GM10266 (cell line): Measurements from ENCODE around the gene RNF144B.
"Not testable (repeated sequence)": the region's sequence is repeated elsewhere in the genome, so short reads cannot be mapped to it uniquely, and the experiment has no call there.

Experiments
- DNase-seq: peaks from one replicate; pipeline ENCODE4 v3.0.0; 2012; ENCODE audit errors: extremely low spot score
- TF ChIP-seq, protein P1 (sequence below): IDR thresholded peaks from 2 replicates; pipeline ENCODE4 v1.5.1; 2012; ENCODE audit warnings: mild to moderate bottlenecking, low read depth; ENCODE audit not compliant: control insufficient read depth, insufficient read depth; ENCODE audit errors: missing control alignments

RNF144B gene

DNA sequence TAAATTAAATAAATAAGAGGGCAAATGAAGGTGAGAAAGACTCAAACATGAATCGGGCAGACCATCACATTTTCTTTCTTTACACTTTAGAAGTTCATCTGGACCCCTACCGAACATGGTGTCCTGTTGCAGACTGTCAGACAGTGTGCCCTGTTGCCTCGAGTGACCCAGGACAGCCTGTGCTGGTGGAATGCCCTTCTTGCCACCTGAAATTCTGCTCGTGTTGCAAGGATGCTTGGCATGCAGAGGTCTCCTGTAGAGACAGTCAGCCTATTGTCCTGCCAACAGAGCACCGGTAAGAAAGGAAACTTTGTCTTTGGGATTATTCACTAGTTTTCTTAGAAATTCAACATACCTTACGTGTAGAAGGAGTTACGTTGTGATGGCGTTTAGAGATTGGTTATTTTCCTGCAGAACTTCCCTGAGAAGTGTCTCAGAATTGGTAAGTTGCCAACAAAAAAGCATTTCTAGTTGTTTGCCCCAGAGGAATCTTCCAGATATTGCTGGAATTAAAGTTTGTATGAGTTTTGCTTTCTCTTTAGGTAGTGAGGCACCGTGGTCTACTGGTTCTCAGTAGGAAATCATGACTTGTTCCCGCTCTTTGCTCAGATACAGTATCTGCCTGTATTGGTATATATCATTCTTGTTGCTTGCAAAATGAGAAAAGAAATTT, 70.1 kb downstream of the RNF144B start:
- DNase-seq, result no peak
- TF ChIP-seq, protein P1, sequence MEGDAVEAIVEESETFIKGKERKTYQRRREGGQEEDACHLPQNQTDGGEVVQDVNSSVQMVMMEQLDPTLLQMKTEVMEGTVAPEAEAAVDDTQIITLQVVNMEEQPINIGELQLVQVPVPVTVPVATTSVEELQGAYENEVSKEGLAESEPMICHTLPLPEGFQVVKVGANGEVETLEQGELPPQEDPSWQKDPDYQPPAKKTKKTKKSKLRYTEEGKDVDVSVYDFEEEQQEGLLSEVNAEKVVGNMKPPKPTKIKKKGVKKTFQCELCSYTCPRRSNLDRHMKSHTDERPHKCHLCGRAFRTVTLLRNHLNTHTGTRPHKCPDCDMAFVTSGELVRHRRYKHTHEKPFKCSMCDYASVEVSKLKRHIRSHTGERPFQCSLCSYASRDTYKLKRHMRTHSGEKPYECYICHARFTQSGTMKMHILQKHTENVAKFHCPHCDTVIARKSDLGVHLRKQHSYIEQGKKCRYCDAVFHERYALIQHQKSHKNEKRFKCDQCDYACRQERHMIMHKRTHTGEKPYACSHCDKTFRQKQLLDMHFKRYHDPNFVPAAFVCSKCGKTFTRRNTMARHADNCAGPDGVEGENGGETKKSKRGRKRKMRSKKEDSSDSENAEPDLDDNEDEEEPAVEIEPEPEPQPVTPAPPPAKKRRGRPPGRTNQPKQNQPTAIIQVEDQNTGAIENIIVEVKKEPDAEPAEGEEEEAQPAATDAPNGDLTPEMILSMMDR, result no peak

DNA sequence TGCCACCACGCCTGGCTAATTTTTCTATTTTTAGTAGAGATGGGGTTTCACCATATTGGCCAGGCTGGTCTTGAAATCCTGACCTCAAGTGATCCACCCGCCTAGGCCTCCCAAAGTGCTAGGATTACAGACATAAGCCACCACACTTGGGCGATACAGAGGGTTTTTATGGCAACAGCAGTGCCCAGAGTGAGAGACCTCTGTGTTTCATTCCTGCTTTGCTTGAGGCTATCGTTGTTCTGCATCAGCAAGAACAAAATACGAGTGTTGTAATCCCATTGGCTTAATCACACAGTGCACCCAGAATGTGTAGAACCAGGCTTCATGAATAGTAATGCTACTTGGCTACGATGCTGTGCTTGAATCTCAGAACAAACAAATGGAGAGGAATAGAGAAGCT, 70.9 kb downstream of the RNF144B start:
- DNase-seq, result not testable (repeated sequence)

DNA sequence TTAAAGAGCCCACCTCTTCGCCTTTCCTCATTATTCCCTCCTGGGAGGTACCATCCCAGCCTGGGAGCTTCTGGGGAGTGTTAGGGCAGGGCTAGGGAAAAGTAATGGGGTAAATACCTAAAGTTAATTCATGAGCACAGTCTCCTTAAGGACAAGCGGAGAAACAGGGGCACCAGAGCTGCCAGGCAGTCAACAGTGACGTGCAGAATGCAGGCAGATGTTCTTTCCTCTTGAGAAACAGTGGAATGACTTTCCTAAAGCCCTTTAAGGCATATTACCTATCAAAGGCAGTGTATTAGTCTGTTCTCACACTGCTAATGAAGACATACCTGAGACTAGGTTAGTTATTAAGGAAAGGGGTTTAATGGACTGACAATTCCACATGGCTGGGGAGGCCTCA, 76.3 kb downstream of the RNF144B start:
- no peak for DNase-seq
- TF ChIP-seq, protein P1, result no peak

DNA sequence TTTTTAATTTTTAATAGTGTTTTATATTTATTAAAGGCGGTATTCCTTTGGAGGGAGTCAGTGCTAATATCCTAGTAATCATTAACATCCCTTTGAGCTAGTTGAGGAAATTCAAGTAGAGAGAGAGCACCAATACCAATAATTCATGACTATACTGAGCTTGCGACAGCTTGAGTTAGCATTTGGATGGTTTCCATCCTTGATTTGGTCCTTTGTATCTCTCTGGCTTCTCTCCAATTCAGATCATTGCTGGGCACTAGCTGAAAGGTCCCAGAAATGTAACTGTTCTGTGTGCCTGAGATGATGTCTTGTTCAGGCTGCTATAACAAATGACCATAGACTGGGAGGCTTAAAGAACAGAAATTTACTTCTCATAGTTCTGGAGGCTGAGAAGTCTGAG, 77.0 kb downstream of the RNF144B start:
- TF ChIP-seq, protein P1, result no peak
- DNase-seq, result no peak

DNA sequence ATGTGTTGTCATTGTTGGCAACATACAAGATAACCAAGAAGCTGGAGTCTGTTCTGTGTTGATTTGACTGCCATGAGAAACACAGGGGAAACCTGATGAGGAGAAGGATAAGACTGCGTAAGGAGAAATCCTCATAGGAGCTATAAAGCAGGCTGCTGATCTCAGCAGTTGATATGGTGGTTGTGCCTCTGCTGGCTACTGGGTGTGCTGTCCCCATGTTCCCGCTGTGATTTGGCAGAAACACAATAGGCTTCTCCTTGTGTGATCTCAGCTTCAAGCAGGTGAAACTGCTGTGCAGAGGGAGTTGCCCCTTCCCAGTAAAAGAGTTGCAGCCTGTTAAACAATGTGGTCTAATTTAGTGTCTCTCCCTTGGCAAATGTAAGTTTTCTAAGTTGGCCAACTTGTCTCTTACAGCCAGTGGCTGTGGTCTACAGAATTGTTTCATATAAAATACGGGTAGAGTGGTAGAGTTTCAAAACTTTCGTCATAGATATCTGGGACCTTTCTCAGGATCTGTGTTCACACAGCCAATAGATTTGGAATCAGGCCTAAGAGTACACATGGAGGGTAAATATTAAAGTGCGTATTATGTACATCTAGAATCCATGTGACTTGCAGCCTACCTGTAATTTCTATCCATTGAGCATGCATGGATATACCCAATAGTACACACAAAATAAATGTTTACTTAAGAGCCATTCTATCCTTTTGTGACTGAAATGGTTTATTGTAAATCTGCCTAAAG, 78.4 kb downstream of the RNF144B start:
- TF ChIP-seq, protein P1, result no peak
- DNase-seq, result no peak

DNA sequence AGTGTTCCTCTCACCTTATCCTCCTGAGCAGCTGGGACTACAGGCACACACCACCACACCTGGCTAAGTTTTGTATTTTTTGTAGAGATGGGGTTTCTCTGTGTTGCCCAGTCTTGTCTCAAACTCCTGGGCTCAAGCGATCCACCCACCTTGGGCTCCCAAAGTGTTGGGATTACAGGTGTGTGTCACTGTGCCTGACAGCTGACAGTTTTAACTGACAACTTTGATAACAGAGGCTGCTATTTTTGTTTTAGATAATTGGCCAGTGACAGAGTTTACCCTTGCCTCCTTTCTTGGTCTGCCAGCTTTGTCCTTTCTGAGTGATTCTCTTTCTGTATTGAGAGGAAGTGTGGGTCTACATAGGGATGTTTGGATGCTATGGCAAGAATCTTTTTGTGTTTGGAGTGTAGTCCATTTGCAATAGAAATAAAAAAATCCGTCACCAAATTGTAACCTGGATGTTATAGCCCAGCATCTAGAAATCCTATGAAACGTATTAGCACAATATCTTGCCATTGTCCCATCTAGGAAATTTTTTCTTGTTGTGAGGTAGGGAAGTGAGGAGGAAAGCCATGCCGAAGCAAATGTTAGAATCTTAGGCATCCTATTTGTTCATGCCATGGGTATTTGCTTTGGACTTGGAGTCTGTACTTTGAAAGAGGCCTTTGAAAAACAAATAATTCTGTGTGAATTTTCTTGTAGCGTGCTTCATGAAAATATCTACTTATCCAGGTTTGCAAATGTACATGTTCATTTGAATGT, 80.8 kb downstream of the RNF144B start:
- DNase-seq, result no peak
- TF ChIP-seq, protein P1, result no peak

DNA sequence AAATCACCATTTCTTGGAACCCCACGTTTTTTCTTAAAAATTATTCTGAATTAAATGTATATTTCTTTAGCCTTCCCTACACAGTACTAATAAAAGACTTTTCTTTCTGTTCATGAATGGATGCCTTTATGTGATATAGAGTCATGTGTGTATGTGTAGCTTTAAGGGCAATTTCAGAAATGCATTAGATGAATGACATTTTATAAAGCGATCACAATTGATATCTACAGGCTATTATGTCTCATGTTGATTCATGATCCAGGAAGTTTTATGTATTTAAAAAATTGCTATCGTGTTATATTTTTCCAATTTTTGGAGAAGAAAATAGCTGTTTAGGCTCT, 81.3 kb downstream of the RNF144B start:
- DNase-seq, result no peak
- TF ChIP-seq, protein P1, result no peak
